ENCODE measurements around the gene PDIK1L. TPM values are rescaled to one million over a fixed set of nuclear protein-coding genes. Genes with fewer than 3 reads are reported as not detected.
"Not testable (repeated sequence)": the region's sequence is repeated elsewhere in the genome, so short reads cannot be mapped to it uniquely, and the experiment has no call there.

Gene PDIK1L
- polyA plus RNA-seq, 1 donor, result 12.7 TPM

DNA sequence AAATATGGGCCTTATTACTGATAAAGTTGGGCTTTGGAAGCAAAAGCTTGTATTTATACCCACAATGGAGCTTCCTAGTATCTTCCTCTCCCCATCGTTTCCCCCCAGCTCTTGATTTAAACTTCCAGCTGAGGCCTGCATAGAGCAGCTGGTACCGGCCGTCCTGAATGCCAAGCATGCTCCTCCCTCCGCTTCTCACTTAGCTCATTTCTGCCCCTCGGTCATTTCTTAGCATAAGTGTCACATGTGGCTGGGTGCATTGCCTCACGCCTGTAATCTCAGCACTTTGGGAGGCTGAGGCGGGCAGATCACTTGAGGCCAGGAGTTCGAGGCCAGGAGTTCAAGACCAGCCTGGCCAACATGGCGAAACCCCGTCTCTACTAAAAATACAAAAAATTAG lies 11.4 kb upstream of the PDIK1L start:
- not testable (repeated sequence) for H3K27me3 ChIP-seq (ENCODE audit: control insufficient read depth, insufficient read depth, low read length); H3K9me3 ChIP-seq (ENCODE audit: control insufficient read depth, low read depth, low read length); H3K4me3 ChIP-seq (ENCODE audit: low read length); DNase-seq; H3K27ac ChIP-seq (ENCODE audit: low read length); H3K36me3 ChIP-seq (ENCODE audit: control insufficient read depth, insufficient read depth, low read length)
- no CpG with 5 or more reads among the region's 10 CpGs for WGBS (ENCODE audit: insufficient coverage, low lambda C conversion rate)
- peaks cover 21% of the 10 kb centered on the region for H3K4me1 ChIP-seq (ENCODE audit: control insufficient read depth, insufficient read depth, low read length)

DNA sequence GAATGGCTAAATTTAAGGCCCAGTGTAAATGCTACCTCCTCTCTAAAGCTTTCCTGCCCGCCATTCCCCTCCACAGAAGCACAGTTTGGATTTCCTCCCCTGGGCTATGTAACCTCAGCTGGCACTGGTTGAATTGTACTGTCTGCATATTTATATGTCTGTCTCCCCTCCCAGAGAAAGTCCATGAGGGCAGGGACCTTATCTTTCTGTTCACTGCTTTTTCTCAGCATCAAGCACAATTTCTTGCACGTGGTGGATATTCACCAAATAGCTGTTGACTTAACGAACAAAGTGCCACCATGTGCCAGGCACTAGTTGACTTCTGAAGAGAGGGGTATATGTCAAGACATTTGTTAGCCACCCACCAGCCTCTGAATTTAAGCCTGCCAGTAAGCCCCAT lies 9.5 kb upstream of the PDIK1L start:
- Histone ChIP-seq H3K4me3 (ENCODE audit: low read length) (no peak overlapping the region), H3K9me3 (ENCODE audit: control insufficient read depth, low read depth, low read length) (no peaks in the 10 kb centered on the region), H3K36me3 (ENCODE audit: control insufficient read depth, insufficient read depth, low read length) (no peaks in the 10 kb centered on the region), H3K4me1 (ENCODE audit: control insufficient read depth, insufficient read depth, low read length) (peaks cover 21% of the 10 kb centered on the region), H3K27me3 (ENCODE audit: control insufficient read depth, insufficient read depth, low read length) (no peaks in the 10 kb centered on the region), H3K27ac (ENCODE audit: low read length) (no peak overlapping the region)
- 0% methylated on average over 1 of the region's 3 CpGs for WGBS (ENCODE audit: insufficient coverage, low lambda C conversion rate)
- DNase-seq, result peak; percentile 52 to 73

DNA sequence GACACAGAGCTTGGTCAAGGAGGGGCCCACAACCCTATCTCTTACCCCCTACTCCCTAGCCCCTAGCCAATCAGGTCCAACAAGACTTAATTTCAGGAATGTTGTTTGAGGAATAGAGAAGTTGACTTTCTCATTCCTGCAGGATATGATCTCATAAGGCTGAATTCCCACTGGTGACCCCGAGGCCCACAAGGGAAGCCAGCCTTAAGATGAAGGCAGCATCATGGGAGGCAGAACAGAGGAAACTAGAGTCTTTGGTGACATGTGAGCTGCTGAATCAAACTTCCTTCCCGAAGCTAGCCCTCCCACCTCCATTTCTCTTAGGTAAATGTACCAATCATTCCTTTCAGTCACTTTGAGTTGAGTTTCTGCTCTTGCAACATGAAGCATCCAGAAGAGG lies 9.1 kb upstream of the PDIK1L start:
- peaks cover 17% of the 10 kb centered on the region for H3K4me1 ChIP-seq (ENCODE audit: control insufficient read depth, insufficient read depth, low read length)
- no CpG with 5 or more reads among the region's 2 CpGs for WGBS (ENCODE audit: insufficient coverage, low lambda C conversion rate)
- H3K27me3 ChIP-seq (ENCODE audit: control insufficient read depth, insufficient read depth, low read length), result no peaks in the 10 kb centered on the region
- H3K9me3 ChIP-seq (ENCODE audit: control insufficient read depth, low read depth, low read length), result no peaks in the 10 kb centered on the region
- no peaks in the 10 kb centered on the region for H3K36me3 ChIP-seq (ENCODE audit: control insufficient read depth, insufficient read depth, low read length)
- no peak overlapping the region for H3K27ac ChIP-seq (ENCODE audit: low read length)
- DNase-seq, result no peak
- no peak overlapping the region for H3K4me3 ChIP-seq (ENCODE audit: low read length)

DNA sequence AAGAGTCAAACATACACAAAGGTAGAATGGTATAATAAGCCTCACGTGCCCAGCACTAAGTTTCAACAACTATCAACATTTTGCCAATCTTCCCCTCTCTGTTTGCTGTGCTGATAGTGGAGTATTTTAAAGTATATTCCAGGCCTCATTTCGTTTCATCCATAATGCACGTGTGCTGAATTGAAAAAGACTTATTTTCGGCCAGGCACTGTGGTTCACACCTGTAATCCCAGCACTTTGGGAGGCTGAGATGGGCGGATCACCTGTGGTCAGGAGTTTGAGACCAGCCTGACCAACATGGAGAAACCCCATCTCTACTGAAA lies 6.4 kb upstream of the PDIK1L start:
- not testable (repeated sequence) for H3K4me3 ChIP-seq (ENCODE audit: low read length); DNase-seq; H3K9me3 ChIP-seq (ENCODE audit: control insufficient read depth, low read depth, low read length); H3K27ac ChIP-seq (ENCODE audit: low read length); H3K36me3 ChIP-seq (ENCODE audit: control insufficient read depth, insufficient read depth, low read length); H3K27me3 ChIP-seq (ENCODE audit: control insufficient read depth, insufficient read depth, low read length)
- no CpG with 5 or more reads among the region's 5 CpGs for WGBS (ENCODE audit: insufficient coverage, low lambda C conversion rate)
- H3K4me1 ChIP-seq (ENCODE audit: control insufficient read depth, insufficient read depth, low read length), result peaks cover 17% of the 10 kb centered on the region

DNA sequence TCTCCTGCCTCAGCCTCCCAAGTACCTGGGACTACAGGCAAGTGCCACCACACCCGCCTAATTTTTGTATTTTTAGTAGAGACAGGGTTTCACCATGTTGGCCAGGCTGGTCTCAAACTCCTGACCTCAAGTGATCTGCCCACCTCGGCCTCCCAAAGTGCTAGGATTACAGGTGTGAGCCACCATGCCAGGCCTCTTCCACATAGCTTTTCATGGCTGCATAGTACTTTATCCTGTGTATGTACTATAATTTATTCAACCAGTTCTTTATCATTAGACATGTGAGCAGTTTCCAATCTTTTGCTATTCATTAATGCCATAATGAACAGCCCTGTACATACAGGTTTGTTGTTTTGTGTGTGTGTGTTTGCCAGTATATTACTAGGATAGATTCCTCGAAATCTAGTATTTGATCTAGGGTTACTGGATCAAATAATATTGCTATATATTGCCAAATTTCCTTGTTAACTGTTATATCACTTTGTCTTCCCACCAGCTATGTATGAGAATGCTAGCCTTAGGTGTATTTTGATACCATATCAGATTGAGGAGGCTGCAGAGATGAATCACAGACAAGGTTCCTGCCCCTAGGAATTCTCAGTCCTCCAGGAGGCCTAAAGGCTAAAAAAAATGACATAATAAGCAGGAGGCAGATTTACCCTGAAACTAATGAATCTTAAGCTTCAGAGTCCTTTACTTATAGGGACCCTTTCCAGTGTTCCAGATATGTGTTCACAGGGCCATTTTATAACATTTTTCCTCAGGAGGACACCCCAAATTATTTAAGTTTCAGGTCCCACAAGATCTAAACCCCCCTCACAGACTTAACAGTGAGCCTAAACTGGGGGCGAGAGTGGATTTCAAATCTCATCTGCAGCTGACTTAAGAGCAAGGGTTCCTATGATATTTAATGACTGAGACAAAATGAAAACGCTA lies 2.1 kb upstream of the PDIK1L start:
- peaks cover 5% of the 10 kb centered on the region for H3K36me3 ChIP-seq (ENCODE audit: control insufficient read depth, insufficient read depth, low read length)
- no peaks in the 10 kb centered on the region for H3K9me3 ChIP-seq (ENCODE audit: control insufficient read depth, low read depth, low read length)
- no peak overlapping the region for H3K4me3 ChIP-seq (ENCODE audit: low read length)
- H3K27ac ChIP-seq (ENCODE audit: low read length), result no peak overlapping the region
- no peaks in the 10 kb centered on the region for H3K27me3 ChIP-seq (ENCODE audit: control insufficient read depth, insufficient read depth, low read length)
- 20% methylated on average over 1 of the region's 5 CpGs for WGBS (ENCODE audit: insufficient coverage, low lambda C conversion rate)
- H3K4me1 ChIP-seq (ENCODE audit: control insufficient read depth, insufficient read depth, low read length), result peaks cover 21% of the 10 kb centered on the region
- DNase-seq, result no peak

DNA sequence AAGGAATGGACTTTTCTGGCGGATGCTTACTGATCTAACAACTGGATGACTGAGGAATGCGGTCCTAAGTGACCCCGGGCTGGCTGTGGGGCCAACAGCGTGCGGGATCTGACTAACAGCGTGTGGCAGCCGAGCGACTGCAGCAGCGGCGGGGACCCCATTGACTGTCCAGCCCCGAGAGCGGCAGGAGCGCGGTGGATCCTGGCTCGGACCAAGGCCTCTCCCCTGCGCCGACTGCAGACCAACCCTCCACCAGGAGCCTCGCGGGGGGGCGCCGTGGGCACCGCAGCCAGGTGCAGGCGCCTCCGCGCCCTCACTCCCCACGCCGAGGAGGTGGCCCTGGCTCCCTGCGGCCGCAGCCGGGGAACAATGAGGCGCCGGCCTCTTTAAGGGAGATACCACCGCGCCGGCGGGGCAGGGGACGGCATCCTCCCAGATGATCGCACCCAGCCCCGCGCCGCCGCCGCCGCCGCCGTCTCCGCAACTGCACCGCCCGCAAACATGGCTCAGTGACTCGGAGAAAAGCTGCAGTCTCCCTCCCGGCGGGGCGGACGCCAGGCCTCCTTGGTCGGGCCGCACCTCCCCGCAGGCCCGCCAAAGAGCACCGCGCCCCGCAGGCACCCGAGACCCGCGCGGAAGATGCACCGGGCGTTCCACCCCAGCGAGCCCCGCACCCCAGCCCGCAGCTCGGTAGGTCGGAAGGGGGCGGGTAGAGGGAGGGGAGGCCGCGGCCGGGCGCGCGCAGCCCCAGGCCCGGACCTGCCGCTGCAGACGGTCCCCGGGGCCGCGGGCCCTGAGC lies 694 bp upstream of the PDIK1L start:
- DNase-seq, result peak; percentile 75 to 90
- peaks cover 18% of the 10 kb centered on the region for H3K4me1 ChIP-seq (ENCODE audit: control insufficient read depth, insufficient read depth, low read length)
- H3K27me3 ChIP-seq (ENCODE audit: control insufficient read depth, insufficient read depth, low read length), result no peaks in the 10 kb centered on the region
- H3K4me3 ChIP-seq (ENCODE audit: low read length), result peak overlapping the region; percentile 56
- no peaks in the 10 kb centered on the region for H3K9me3 ChIP-seq (ENCODE audit: control insufficient read depth, low read depth, low read length)
- peaks cover 14% of the 10 kb centered on the region for H3K36me3 ChIP-seq (ENCODE audit: control insufficient read depth, insufficient read depth, low read length)
- peak overlapping the region; percentile 76 for H3K27ac ChIP-seq (ENCODE audit: low read length)
- no CpG with 5 or more reads among the region's 85 CpGs for WGBS (ENCODE audit: insufficient coverage, low lambda C conversion rate)

DNA sequence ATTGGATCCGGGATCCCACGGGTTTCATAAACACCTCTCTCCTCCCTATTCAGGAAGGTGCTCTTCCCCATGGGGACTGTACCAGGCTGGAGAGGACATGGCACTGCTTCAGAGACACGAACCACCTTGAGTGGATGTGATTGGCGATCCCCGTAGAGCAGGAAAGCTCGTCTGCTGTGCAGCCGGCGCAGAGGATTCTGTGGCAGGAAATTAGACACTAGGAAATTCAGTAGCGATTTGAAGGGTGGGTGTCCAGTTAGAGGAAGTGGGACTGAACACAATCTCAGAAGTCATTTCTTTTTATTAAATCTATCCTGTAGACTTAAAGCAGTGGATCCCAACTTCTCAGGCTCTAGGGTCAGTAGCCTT lies 767 bp downstream of the PDIK1L start:
- Histone ChIP-seq H3K27me3 (ENCODE audit: control insufficient read depth, insufficient read depth, low read length) (no peaks in the 10 kb centered on the region), H3K9me3 (ENCODE audit: control insufficient read depth, low read depth, low read length) (no peaks in the 10 kb centered on the region), H3K36me3 (ENCODE audit: control insufficient read depth, insufficient read depth, low read length) (peaks cover 26% of the 10 kb centered on the region), H3K4me3 (ENCODE audit: low read length) (peak overlapping the region; percentile 100), H3K27ac (ENCODE audit: low read length) (peak overlapping the region; percentile 100), H3K4me1 (ENCODE audit: control insufficient read depth, insufficient read depth, low read length) (peaks cover 18% of the 10 kb centered on the region)
- DNase-seq, result no peak
- 10% methylated on average over 2 of the region's 9 CpGs for WGBS (ENCODE audit: insufficient coverage, low lambda C conversion rate)

DNA sequence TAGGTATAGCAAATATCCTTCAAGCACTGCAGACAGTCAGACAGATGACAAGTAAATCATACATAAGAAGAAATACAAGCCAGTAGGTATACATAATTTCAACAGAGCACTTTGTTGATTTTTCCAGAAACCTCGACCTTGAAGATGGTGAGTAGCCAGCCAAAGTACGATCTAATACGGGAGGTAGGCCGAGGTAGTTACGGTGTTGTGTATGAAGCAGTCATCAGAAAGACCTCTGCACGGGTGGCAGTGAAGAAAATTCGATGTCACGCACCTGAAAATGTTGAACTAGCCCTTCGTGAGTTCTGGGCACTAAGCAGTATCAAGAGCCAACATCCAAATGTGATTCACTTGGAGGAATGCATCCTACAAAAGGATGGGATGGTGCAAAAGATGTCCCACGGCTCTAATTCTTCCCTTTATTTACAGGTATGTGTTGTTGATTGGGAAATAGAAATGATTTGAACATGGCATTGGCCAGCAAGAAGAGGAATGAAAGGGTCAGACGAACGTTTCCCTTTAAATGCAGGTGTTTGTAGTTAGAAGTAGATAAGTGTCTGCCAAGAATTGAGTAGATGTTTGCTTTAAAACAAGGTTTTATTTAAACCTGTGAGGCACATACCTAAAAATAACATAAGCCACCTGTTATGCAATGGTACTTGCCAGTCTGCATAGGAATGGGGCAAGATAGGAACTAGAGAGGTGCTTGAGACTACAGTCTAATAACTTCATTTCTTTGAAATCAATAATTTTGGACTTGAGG lies 2.7 kb downstream of the PDIK1L start:
- 55% methylated on average over 4 of the region's 12 CpGs for WGBS (ENCODE audit: insufficient coverage, low lambda C conversion rate)
- no peak for DNase-seq
- H3K27me3 ChIP-seq (ENCODE audit: control insufficient read depth, insufficient read depth, low read length), result no peaks in the 10 kb centered on the region
- peaks cover 38% of the 10 kb centered on the region for H3K36me3 ChIP-seq (ENCODE audit: control insufficient read depth, insufficient read depth, low read length)
- H3K9me3 ChIP-seq (ENCODE audit: control insufficient read depth, low read depth, low read length), result no peaks in the 10 kb centered on the region
- peaks cover 18% of the 10 kb centered on the region for H3K4me1 ChIP-seq (ENCODE audit: control insufficient read depth, insufficient read depth, low read length)
- H3K27ac ChIP-seq (ENCODE audit: low read length), result no peak overlapping the region
- H3K4me3 ChIP-seq (ENCODE audit: low read length), result no peak overlapping the region

DNA sequence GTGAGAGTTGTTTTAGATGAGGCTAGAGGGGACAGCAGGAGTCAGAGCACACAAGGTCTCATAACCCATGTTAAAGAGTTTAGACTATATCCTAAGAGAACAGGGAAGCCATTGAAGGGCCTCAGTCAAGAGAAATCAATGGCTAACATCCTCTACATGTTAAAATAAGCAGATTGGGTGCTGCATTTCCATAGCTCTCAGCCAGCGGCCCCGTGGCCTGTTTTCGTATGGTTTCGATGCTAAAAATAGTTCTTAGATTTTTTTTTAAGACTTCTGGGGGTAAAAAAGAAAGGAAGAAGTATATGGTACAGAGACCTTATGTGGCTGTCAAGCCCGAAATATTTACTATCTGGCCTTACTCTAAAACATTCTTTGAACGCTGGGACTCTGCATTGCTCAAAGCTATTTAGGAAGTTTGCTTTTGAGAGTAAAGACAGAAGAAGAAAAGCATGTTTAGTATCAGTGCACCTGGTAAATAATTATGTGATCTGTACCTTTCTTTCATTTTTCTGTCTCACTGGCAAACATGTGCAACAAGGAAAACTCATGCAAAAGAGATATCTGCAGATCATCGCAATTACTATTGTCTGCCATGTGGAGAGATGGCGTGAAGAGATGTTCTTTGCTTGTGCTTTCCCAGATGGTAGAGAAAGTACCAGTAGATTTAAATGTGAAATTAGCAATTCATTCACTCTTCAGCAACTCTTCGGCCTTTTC lies 8.4 kb downstream of the PDIK1L start:
- Histone ChIP-seq H3K27me3 (ENCODE audit: control insufficient read depth, insufficient read depth, low read length) (no peaks in the 10 kb centered on the region), H3K9me3 (ENCODE audit: control insufficient read depth, low read depth, low read length) (no peaks in the 10 kb centered on the region), H3K4me3 (ENCODE audit: low read length) (no peak overlapping the region), H3K36me3 (ENCODE audit: control insufficient read depth, insufficient read depth, low read length) (peaks cover 32% of the 10 kb centered on the region), H3K27ac (ENCODE audit: low read length) (no peak overlapping the region), H3K4me1 (ENCODE audit: control insufficient read depth, insufficient read depth, low read length) (no peaks in the 10 kb centered on the region)
- 92% methylated on average over 2 of the region's 9 CpGs for WGBS (ENCODE audit: insufficient coverage, low lambda C conversion rate)
- no peak for DNase-seq

All from large intestine (tissue), 3 donors.